Lower lobe of right lung (tissue), 2 donors: ENCODE data around the gene RPP30. TPM values are rescaled to one million over a fixed set of nuclear protein-coding genes. Genes with fewer than 3 reads are reported as not detected.
A peak's percentile ranks its signal among the peaks of the same experiment; 100 is the strongest.

Experiments used
- ATAC-seq, 2 donors: fragments of 200-7000 bp; cut with Tn5 transposase; one replicate each; pipeline ENCODE4 v1.9.1; 2020 to 2022; ENCODE audit warnings: mild to moderate bottlenecking in 2 of 2, moderate library complexity in 2 of 2
- DNase-seq: peaks from one replicate; pipeline ENCODE4 v3.0.0-alpha.2; 2020
- H3K27ac ChIP-seq: fragments of 200-600 bp; one replicate; pipeline ENCODE4 v1.8.0; 2022
- H3K27me3 ChIP-seq: fragments of 200-600 bp; one replicate; pipeline ENCODE4 v1.8.0; 2022; ENCODE audit warnings: low read depth
- H3K36me3 ChIP-seq: fragments of 200-600 bp; one replicate; pipeline ENCODE4 v1.8.0; 2022; ENCODE audit warnings: mild to moderate bottlenecking
- H3K4me1 ChIP-seq: fragments of 200-600 bp; one replicate; pipeline ENCODE4 v1.8.0; 2022
- H3K4me3 ChIP-seq: fragments of 200-600 bp; one replicate; pipeline ENCODE4 v1.8.0; 2022; ENCODE audit warnings: mild to moderate bottlenecking
- H3K9me3 ChIP-seq: fragments of 200-600 bp; one replicate; pipeline ENCODE4 v1.8.0; 2022
- intact Hi-C: fragments of 100-400 bp; cut with DNase I; formaldehyde crosslinking; loops from one replicate; pipeline ENCODE4 v1.11.0; 2022
- total RNA-seq: library from RNA; stranded (reverse); fragmentation: NEBNext Ultra II Directional; extraction: Animal tissue kit (Norgen Biotek cat#: 25700); gene quantifications from one replicate; pipeline ENCODE4 v1.2.1, GENCODE V29; 2021
- TF ChIP-seq, protein P1 (sequence below): fragments of 200-600 bp; IDR thresholded peaks from one replicate; pipeline ENCODE4 v1.8.0; 2022; ENCODE audit warnings: antibody characterized with exemption, mild to moderate bottlenecking
- donor health status: DM: no; HTN: yes; CAD: no; lungs with severe emphysema.

Gene RPP30
- total RNA-seq, 1 donor from 2014 or later = 28.2 TPM

DNA sequence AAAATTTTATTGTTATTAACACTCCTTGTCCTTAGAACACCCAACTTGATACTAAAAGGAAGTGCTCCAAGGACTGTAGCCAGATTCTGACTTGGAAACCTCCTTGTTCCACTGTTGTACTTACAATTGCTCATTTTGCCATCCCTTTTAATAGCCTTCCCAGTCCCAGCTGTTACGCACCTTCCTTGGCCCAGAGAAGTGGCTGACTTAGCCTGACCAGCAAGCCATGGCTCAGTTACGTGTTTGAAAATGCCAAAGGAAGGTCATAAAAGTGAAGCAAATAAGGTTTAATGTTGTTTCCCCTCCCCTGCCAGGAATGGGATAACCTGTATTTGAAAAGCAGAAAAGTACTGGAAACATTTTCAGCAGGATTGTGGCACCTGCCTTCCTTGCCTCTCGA is 52.8 kb downstream of the RPP30 start:
- H3K36me3 ChIP-seq = no peaks in the 10 kb centered on the region
- H3K27ac ChIP-seq = no peak overlapping the region
- no peak for ATAC-seq
- TF ChIP-seq, protein P1, sequence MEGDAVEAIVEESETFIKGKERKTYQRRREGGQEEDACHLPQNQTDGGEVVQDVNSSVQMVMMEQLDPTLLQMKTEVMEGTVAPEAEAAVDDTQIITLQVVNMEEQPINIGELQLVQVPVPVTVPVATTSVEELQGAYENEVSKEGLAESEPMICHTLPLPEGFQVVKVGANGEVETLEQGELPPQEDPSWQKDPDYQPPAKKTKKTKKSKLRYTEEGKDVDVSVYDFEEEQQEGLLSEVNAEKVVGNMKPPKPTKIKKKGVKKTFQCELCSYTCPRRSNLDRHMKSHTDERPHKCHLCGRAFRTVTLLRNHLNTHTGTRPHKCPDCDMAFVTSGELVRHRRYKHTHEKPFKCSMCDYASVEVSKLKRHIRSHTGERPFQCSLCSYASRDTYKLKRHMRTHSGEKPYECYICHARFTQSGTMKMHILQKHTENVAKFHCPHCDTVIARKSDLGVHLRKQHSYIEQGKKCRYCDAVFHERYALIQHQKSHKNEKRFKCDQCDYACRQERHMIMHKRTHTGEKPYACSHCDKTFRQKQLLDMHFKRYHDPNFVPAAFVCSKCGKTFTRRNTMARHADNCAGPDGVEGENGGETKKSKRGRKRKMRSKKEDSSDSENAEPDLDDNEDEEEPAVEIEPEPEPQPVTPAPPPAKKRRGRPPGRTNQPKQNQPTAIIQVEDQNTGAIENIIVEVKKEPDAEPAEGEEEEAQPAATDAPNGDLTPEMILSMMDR = no peak
- intact Hi-C loops = no loop called here
- no peaks in the 10 kb centered on the region for H3K9me3 ChIP-seq
- no peak for DNase-seq
- peaks cover 5% of the 10 kb centered on the region for H3K27me3 ChIP-seq
- H3K4me1 ChIP-seq = peaks cover under 1% of the 10 kb centered on the region
- no peak overlapping the region for H3K4me3 ChIP-seq

DNA sequence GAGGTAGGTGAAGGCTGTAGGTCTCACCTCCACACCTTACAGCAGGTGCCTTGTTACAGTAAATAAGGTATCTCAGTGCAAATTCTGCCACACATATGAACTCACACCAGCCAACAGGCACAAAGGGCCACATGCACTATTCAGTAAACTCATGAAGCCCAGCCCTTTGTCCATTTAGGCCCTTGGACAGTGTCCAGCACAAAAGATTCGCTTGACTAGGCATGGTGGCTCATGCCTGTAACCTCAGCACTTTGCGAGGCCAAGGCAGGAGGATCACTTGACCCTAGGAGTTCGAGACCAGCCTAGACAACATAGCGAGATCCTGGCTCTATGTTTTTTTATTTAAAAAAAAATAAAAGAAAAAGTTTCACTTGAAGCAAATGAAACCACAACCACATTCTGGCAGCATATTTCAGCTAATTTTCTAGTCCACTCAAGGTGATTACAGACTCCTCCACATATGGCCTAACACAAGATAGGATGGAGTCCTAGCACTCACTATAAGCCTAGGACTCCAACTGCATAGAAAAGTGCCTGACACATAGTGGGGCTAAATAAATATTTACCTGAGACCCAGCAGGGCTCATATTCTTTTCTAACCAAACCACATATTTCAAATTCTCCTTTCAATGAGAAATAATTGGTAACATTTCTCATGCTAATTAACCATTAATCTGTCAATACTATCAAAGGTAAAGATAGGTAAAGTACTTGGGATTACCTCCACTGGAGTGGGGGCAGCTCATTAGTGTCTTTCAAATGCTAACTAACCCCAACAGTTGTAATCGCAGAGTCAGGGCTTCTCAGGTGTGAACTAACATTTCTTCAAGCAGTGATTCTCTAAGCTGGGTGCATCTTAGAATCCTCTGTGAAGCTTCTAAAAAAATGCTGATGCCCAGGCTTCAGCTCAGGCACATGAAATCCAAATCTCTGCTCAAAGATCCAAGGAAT is 53.6 kb downstream of the RPP30 start:
- Histone ChIP-seq H3K27me3 (no peaks in the 10 kb centered on the region), H3K27ac (no peak overlapping the region), H3K36me3 (no peaks in the 10 kb centered on the region), H3K4me3 (no peak overlapping the region), H3K9me3 (no peaks in the 10 kb centered on the region), H3K4me1 (peaks cover 9% of the 10 kb centered on the region)
- DNase-seq (no peak), ATAC-seq (no peak)
- intact Hi-C loops = no loop called here
- TF ChIP-seq, protein P1 = no peak

DNA sequence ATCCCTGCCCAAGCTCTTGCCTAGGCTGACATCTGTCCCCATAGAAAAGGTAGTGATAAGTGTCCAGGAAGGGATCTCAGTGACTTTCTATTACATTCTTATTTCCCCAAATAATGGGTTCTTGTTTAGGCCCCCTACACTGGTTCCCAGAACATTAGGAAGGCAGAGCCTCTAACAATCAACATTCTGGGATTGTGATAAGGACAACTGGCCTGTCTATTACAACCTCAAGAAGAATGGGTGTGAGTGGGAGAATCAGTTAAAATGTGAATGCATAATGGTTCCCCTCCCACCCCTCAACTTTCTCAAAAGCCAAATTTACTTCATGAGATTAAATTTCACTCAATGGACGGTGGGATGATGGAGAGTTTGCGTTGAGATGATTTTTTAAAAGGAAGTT is 55.5 kb downstream of the RPP30 start:
- no peak for DNase-seq
- ATAC-seq = no peak
- Histone ChIP-seq H3K4me1 (peaks cover 21% of the 10 kb centered on the region), H3K4me3 (no peak overlapping the region), H3K9me3 (no peaks in the 10 kb centered on the region), H3K27me3 (no peaks in the 10 kb centered on the region), H3K27ac (no peak overlapping the region), H3K36me3 (no peaks in the 10 kb centered on the region)
- intact Hi-C loops = no loop called here
- TF ChIP-seq, protein P1 = no peak

DNA sequence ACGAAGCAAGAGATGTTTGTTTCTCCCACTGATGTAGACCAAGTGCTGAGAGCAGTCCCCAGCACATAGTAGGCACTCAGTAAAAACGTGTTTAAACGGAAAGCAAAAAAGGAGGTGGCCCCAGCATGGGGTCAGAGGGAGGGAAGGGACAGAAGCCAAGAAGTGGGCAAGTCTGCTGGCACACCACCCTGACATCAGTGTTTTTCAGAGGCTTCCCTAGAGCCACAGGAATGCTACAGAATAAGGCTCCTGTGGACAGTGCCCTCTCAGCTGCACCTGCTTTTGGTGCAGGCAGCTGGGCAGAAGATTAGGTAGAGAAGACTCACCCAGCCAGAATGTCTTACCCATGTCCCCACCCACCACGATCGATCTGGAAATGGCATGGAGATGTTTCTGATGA is 57.4 kb downstream of the RPP30 start:
- H3K36me3 ChIP-seq = no peaks in the 10 kb centered on the region
- intact Hi-C loops = no loop called here
- H3K4me1 ChIP-seq = peaks cover 21% of the 10 kb centered on the region
- ATAC-seq = no peak
- no peaks in the 10 kb centered on the region for H3K27me3 ChIP-seq
- TF ChIP-seq, protein P1 = no peak
- peak overlapping the region; percentile 80 for H3K27ac ChIP-seq
- no peaks in the 10 kb centered on the region for H3K9me3 ChIP-seq
- no peak overlapping the region for H3K4me3 ChIP-seq
- no peak for DNase-seq

DNA sequence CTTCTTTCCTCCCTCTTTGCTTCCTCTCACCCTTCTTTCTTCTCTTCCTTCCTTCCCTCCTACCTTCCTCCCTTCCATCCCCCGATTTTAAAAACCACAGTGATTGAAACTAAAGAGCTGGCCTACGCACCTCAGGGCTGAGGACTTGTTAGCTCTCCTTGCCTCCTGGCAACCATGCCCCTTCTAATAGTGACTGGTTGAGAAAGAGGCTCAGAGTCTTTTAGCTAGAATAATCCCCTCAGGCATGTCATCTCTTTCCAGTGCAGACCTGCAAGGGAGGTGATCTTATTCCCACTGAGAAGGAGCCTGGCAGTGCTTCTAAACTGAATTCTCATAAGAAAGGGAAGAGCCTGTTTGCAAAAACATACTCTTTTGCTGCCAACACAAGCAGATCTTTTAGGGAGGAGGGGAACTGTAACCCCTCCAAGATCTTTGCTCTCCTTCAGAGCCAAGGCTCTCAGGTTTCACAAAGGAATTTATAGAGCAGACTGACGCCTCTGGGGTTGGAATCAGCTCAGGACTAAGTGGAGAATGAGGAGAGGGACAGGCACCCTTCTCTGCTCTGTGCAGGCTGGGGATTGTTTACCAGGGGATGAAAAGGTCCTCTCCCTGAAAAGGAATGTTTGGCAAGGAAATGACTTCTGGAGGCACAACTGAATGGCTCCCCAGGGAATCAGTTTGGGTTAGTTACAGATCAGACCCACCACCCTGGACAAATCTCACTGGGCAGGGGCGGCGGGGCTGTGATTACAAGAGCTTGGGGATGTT is 58.5 kb downstream of the RPP30 start:
- peaks cover 21% of the 10 kb centered on the region for H3K4me1 ChIP-seq
- DNase-seq (no peak), ATAC-seq (peak; percentile 84 to 88)
- no peaks in the 10 kb centered on the region for H3K27me3 ChIP-seq
- no peak overlapping the region for H3K4me3 ChIP-seq
- intact Hi-C loops = no loop called here
- H3K9me3 ChIP-seq = no peaks in the 10 kb centered on the region
- TF ChIP-seq, protein P1 = no peak
- H3K36me3 ChIP-seq = no peaks in the 10 kb centered on the region
- H3K27ac ChIP-seq = peak overlapping the region; percentile 80
